Measurements from ENCODE around the gene SV2C. TPM values are rescaled to one million over a fixed set of nuclear protein-coding genes. Genes with fewer than 3 reads are reported as not detected.

Gene SV2C
- total and polyA plus RNA-seq, 2 donors (not counting 1 experiment from before 2014, with no cell fraction given), result not detected

DNA sequence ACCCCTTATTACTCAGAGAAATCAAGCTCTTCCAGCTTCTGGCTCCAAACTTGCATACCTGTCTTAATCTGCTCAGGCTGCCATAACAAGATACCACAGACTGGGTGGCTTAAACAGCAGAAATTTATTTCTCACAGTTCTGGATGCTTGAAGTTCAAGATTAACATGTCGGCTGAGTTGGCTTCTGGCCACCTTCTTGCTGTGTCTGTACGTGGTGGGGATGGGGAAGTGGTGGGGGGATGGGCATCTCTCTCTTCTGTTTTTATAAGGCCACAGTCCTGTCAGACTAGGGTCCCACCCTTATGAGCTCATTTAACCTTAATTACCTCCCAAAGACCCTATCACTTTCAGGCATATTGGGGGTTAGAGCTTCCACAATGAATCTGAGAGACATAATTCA lies 140.5 kb downstream of the SV2C start:
- no peak for DNase-seq (ENCODE audit: low read depth in 2 of 2)
- Histone ChIP-seq H3K9me3 (ENCODE audit: control insufficient read depth, insufficient read depth, low read depth, low read length) (no peaks in the 10 kb centered on the region), H3K79me2 (ENCODE audit: control insufficient read depth, insufficient read depth, low read length) (no peaks in the 10 kb centered on the region), H3K4me2 (ENCODE audit: extremely low read depth, insufficient read depth, low read length) (no peak overlapping the region), H3K4me1 (ENCODE audit: control insufficient read depth, extremely low read depth, insufficient read depth, low read length) (no peaks in the 10 kb centered on the region), H3K9ac (ENCODE audit: insufficient read depth, low read length) (no peak overlapping the region), H2AFZ (ENCODE audit: low read length) (no peak overlapping the region), H3K4me3 (replicated peaks in 1 of 4; ENCODE audit: control extremely low read depth in 1 of 4, insufficient read depth in 1 of 4, low read depth in 3 of 4, low read length in 4 of 4) (no peak overlapping the region), H3K27ac (ENCODE audit: insufficient read depth, low read length) (no peak overlapping the region), H4K20me1 (ENCODE audit: control insufficient read depth, extremely low read depth, insufficient read depth, low read length) (no peaks in the 10 kb centered on the region), H3K27me3 (ENCODE audit: control insufficient read depth, insufficient read depth, low read length) (no peaks in the 10 kb centered on the region), H3K36me3 (ENCODE audit: control insufficient read depth, insufficient read depth, low read length) (no peaks in the 10 kb centered on the region)
- no peak for TF ChIP-seq EZH2 (IDR thresholded peaks at IDR 0.05; ENCODE audit: low read length, missing control alignments)
- TF ChIP-seq, protein P1, sequence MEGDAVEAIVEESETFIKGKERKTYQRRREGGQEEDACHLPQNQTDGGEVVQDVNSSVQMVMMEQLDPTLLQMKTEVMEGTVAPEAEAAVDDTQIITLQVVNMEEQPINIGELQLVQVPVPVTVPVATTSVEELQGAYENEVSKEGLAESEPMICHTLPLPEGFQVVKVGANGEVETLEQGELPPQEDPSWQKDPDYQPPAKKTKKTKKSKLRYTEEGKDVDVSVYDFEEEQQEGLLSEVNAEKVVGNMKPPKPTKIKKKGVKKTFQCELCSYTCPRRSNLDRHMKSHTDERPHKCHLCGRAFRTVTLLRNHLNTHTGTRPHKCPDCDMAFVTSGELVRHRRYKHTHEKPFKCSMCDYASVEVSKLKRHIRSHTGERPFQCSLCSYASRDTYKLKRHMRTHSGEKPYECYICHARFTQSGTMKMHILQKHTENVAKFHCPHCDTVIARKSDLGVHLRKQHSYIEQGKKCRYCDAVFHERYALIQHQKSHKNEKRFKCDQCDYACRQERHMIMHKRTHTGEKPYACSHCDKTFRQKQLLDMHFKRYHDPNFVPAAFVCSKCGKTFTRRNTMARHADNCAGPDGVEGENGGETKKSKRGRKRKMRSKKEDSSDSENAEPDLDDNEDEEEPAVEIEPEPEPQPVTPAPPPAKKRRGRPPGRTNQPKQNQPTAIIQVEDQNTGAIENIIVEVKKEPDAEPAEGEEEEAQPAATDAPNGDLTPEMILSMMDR (conservative IDR thresholded peaks at IDR 0.05 in 1 of 2, IDR thresholded peaks at IDR 0.05 in 1 of 2; ENCODE audit: low read depth in 1 of 2, low read length in 2 of 2), result no peak

- no peak overlapping the region for H2AFZ ChIP-seq (ENCODE audit: low read length)
- no peak for DNase-seq (ENCODE audit: low read depth in 2 of 2)
- H3K4me1 ChIP-seq (ENCODE audit: control insufficient read depth, extremely low read depth, insufficient read depth, low read length), result no peaks in the 10 kb centered on the region
- H3K4me3 ChIP-seq (replicated peaks in 1 of 4; ENCODE audit: control extremely low read depth in 1 of 4, insufficient read depth in 1 of 4, low read depth in 3 of 4, low read length in 4 of 4), result no peak overlapping the region
- no peak overlapping the region for H3K4me2 ChIP-seq (ENCODE audit: extremely low read depth, insufficient read depth, low read length)
- no peaks in the 10 kb centered on the region for H3K27me3 ChIP-seq (ENCODE audit: control insufficient read depth, insufficient read depth, low read length)
- H4K20me1 ChIP-seq (ENCODE audit: control insufficient read depth, extremely low read depth, insufficient read depth, low read length), result no peaks in the 10 kb centered on the region
- no peaks in the 10 kb centered on the region for H3K79me2 ChIP-seq (ENCODE audit: control insufficient read depth, insufficient read depth, low read length)
- no peaks in the 10 kb centered on the region for H3K9me3 ChIP-seq (ENCODE audit: control insufficient read depth, insufficient read depth, low read depth, low read length)
- no peaks in the 10 kb centered on the region for H3K36me3 ChIP-seq (ENCODE audit: control insufficient read depth, insufficient read depth, low read length)
- no peak overlapping the region for H3K27ac ChIP-seq (ENCODE audit: insufficient read depth, low read length)
- no peak for TF ChIP-seq EZH2 (IDR thresholded peaks at IDR 0.05; ENCODE audit: low read length, missing control alignments)
- TF ChIP-seq, protein P1 (conservative IDR thresholded peaks at IDR 0.05 in 1 of 2, IDR thresholded peaks at IDR 0.05 in 1 of 2; ENCODE audit: low read depth in 1 of 2, low read length in 2 of 2), result no peak
- H3K9ac ChIP-seq (ENCODE audit: insufficient read depth, low read length), result no peak overlapping the region
Measured at GRCh38 chr5:76224898-76225297, 141.7 kb downstream of the SV2C start.

DNA sequence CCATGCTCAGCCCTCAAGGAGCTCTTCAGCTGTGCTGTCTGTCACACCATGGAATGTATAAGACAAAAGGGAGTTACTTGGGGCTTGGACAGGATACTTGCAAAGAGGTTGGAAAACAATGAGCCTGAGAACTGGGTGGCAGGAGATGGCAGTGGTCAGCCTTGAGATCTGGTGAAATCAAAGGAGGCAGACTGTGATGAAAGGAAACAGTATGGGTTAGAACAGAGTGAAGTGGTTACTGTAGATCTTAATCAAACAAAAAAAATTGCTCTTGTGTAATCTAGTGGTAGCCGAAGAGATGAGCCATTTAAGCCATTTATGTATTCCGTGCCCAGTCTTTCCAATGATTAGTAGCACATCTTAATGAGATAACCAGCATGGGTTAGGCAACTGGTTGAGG lies 142.2 kb downstream of the SV2C start:
- Histone ChIP-seq H4K20me1 (ENCODE audit: control insufficient read depth, extremely low read depth, insufficient read depth, low read length) (no peaks in the 10 kb centered on the region), H3K27ac (ENCODE audit: insufficient read depth, low read length) (no peak overlapping the region), H3K9me3 (ENCODE audit: control insufficient read depth, insufficient read depth, low read depth, low read length) (no peaks in the 10 kb centered on the region), H2AFZ (ENCODE audit: low read length) (no peak overlapping the region), H3K4me1 (ENCODE audit: control insufficient read depth, extremely low read depth, insufficient read depth, low read length) (no peaks in the 10 kb centered on the region), H3K36me3 (ENCODE audit: control insufficient read depth, insufficient read depth, low read length) (no peaks in the 10 kb centered on the region), H3K4me3 (replicated peaks in 1 of 4; ENCODE audit: control extremely low read depth in 1 of 4, insufficient read depth in 1 of 4, low read depth in 3 of 4, low read length in 4 of 4) (no peak overlapping the region), H3K4me2 (ENCODE audit: extremely low read depth, insufficient read depth, low read length) (no peak overlapping the region), H3K27me3 (ENCODE audit: control insufficient read depth, insufficient read depth, low read length) (no peaks in the 10 kb centered on the region), H3K9ac (ENCODE audit: insufficient read depth, low read length) (no peak overlapping the region), H3K79me2 (ENCODE audit: control insufficient read depth, insufficient read depth, low read length) (no peaks in the 10 kb centered on the region)
- TF ChIP-seq, protein P1 (conservative IDR thresholded peaks at IDR 0.05 in 1 of 2, IDR thresholded peaks at IDR 0.05 in 1 of 2; ENCODE audit: low read depth in 1 of 2, low read length in 2 of 2), result no peak
- no peak for TF ChIP-seq EZH2 (IDR thresholded peaks at IDR 0.05; ENCODE audit: low read length, missing control alignments)
- no peak for DNase-seq (ENCODE audit: low read depth in 2 of 2)

Data from fibroblast of lung (primary cell).